HG03442 (cell line): ENCODE data around the gene MITF.
A peak's percentile ranks its signal among the peaks of the same experiment; 100 is the strongest.

Experiments
- ATAC-seq: cut with Tn5 transposase; IDR thresholded peaks from one replicate; pipeline ENCODE4 v1.9.1; 2021; ENCODE audit warnings: mild to moderate bottlenecking, moderate library complexity; ENCODE audit not compliant: unreplicated experiment

The MITF gene, protein sequence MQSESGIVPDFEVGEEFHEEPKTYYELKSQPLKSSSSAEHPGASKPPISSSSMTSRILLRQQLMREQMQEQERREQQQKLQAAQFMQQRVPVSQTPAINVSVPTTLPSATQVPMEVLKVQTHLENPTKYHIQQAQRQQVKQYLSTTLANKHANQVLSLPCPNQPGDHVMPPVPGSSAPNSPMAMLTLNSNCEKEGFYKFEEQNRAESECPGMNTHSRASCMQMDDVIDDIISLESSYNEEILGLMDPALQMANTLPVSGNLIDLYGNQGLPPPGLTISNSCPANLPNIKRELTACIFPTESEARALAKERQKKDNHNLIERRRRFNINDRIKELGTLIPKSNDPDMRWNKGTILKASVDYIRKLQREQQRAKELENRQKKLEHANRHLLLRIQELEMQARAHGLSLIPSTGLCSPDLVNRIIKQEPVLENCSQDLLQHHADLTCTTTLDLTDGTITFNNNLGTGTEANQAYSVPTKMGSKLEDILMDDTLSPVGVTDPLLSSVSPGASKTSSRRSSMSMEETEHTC

DNA sequence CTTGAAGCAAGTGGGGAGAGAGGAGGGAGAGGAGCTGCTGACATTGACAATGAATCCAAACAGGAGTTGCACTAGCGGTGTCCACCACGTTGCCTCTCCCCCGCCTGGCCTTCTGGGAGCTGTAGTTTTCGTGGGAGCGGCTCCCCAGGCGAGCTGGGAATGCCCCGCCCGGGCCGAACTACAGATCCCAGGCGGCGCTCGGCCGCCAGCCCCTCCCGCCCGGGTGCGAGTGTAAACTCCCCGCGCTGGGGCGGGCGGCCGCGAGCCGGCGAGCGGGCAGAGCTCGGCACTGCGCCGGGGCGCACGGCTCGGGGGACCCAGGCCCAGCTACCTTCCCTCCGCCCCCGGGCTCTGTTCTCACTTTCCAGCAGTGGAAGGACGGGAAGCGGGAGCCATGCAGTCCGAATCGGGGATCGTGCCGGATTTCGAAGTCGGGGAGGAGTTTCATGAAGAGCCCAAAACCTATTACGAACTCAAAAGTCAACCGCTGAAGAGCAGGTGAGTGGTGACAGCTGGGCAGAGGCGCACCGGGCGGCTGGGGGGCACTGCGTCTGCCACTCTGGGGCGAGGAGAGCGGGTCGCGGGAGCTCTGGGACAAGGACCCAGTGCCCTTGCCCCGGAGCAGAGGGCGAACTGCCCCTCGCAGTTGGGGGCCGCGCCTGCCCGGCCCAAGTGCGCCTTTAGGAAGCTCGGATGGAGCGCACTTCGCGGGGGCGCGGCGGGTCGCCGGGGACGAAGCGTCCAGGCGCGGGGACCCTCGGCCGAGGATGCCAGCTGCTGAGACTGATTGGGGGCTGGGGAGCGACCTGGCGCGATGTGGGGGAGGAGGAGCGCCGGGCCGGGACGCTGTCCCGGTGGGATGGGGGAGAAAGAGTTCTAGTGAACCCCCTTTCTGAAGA is at the start of gene MITF:
Gene MITF, plus strand, starts transcription at position 261 of the 899 bp plus-strand sequence. Its CDS starts 134 bp downstream, at position 395.
- ATAC-seq, result peak; percentile 100

DNA sequence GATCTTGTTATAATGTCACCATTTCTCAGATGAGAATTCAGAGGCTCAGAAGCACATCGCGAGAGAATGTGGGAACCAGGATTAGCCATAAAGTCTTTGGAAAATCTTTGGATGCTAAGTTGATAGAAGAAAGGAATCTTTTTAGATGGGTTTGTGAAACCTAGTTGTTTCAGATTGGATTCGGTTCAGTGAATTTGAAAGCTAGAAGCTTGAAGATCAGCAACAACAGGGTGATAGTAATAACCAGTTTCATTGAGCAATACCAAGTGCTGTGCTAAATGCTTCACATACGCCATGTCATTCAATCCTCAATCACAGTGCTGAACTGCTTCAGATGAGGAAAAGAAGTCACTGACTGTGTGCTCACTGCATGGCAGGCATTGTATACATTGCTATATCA is 47.4 kb upstream of the MITF start:
- no peak for ATAC-seq

DNA sequence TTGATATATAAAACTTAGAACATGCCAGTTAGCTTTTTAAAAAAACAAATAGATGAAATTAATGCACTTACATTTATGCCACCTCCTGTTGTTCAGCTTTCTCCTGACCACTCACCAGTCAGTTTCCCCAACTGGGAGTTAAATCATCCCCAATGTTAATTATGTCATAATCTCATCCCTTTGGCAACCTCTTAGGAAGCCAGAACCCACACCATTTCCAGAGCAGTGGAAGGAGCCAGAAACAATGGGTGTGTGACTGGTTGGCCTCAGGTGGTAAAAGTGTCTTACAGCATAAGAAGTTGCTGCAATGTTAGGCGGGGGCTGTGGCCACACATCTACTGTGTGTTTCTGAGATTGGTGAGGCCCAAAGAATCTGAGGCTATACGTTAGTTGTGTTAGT is 46.5 kb upstream of the MITF start:
- no peak for ATAC-seq

DNA sequence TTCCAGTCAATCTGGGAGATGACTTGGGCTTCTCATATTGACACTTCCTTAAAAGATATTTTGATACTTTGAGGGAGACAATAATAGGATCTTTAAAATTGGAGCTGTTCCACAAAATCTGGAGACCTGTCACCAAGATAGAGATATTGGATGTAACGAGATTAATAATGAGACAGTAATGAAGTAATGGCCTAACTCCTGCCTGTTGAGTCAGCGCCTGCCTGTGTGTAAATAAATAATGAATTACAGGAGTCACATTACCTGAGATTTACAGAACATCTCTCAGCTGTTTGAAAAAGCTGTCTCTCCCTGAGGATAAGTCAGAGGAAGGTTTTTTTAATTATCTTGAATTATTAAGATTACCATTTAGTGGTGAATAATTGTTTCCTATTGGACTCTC is 43.8 kb upstream of the MITF start:
- no peak for ATAC-seq

DNA sequence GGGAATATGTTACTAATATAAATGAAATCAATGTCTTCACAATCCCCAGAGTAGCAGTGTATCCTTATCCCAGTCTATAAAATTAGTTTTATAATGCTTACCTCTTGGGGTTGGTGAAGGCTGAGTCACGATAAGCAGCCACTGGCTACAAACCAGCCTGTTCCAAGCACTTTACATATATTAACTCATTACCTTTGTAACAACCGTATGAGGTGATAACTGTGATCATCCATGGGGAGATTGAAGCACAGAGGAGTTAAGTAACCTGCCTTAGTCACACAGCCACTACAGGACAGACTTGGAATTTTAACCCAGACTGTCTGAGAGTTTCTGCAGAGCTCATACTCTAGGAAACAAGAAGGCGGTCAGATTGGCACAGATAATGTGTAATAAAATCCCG is 43.3 kb upstream of the MITF start:
- ATAC-seq, result no peak

DNA sequence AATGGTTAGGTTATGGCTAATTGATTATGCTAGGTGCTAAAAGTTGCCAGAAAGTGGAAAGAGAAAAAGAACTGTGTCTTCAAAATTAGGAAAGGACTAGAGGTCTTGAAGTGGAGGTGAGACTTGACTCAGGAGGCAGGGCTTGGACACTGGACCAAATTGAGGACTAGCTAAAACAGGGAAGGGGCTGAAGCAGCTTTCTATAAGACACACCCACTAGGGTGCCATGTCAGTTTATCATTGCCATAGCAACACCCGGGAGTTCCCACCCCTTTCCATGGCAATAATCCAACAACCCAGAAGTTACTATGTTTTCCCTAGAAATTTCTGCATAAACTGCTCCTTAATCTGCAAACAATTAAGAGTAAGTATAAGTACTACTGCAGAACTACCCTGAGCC is 42.9 kb upstream of the MITF start:
- ATAC-seq, result no peak

DNA sequence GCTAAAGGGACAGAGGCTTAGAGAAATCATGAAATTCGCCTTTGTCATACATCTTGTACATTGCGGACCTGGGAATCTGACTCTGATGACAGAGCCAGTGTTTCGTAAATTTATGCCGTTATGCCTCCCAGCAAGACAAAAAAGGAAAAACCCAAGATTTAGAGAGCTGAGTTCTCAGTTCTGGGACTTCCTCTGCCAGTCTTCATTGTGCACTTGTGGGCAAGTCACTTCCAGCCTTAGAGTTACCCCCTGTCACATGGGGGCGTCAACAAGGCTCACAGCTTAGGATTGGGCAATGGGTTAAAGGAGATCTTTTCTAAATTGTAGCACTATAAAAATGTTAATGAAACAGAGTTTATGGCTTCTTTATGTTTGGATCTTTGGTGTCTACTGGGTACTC is 41.9 kb upstream of the MITF start:
- no peak for ATAC-seq

DNA sequence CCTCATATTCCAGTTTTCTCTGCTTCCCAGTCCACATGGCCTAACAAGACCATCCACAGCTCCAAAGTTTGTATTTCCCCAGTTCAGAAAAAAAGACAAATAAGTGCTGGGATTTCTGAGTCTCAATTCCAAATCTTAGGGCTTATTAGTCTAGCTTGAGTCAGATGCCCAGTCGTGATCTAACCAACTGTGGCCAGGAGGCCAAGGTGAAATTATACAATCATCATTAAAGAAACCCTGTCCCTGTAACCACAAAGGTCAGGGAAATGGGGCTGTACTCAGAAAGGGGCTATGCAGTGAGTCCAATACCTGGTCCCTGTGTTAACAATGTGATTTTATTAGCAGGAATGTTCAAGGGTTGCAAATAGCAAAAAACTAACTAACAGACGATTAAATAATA is 40.5 kb upstream of the MITF start:
- ATAC-seq, result no peak

DNA sequence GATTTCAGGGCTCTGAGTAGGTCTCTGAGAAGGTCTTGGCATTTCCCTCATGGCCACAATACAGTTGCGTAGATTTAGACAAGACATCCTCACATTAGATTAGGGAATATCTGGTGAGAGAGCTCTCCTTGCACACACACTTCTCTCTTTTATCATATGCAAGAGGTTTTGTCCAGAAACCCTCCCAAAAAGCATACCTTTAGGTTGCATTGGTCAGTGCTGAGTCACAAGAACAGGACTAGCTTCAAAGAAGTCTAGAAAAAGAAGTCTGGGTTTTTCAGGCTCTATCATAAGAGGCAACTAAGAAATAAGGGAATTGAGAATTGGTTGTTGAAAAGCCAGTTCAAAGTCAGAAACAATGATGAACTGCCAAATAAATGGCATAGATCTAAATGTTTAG is 40.1 kb upstream of the MITF start:
- ATAC-seq, result no peak

DNA sequence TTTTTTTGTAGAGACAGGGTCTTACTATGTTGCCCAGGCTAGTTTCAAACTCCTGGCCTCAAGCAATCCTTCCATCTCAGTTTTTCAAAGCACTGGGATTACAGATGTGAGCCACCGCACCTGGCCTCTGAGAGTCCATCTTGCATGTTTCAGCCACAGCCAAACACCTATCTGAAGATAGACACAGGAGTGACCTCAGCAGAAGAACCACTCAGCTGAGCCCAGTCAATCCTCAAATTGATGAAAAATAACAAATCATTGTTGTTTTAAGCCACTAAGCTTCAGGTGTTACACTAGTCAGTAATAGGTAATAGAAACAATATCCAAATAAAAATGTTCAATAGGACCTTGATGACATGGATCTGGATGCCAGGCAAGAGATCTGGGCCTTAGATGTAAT is 38.3 kb upstream of the MITF start:
- ATAC-seq, result no peak

DNA sequence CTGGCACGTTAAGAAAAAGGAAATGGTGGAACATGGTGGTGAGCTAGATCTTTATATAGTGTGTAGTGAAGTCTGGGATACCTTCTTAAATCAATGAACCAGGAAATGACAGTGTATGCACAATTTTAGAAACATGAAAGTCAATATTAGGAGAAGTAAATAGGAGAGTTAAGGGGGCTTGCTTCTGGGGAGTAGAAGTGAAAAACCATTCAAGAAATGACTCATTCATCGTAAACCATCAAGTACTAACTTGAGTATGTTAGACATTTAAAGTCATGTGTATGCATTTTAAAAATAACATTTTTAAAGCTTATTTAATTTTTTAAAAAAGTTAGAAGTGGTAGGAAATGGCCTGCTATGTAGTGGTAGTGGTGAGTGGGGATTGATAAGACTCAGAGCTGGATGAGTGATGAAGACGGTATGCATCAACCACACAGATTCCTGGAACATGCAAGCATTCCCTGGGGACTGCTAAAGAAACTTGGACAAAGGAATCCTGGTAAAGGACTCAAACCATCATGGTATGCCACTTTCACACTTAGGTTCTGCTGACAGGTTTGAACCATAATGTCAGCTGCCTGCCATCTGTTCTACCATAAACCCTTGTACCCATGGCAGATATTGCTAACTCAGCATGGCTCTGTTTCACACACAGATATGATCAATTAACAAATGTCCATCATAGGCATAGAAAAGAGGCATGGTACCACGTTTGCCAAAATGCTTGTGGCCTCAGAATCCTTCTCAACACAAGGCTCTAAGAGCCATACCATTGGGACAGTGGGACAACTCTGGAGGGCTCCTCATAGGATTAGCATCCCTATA is 28.9 kb upstream of the MITF start:
- no peak for ATAC-seq

DNA sequence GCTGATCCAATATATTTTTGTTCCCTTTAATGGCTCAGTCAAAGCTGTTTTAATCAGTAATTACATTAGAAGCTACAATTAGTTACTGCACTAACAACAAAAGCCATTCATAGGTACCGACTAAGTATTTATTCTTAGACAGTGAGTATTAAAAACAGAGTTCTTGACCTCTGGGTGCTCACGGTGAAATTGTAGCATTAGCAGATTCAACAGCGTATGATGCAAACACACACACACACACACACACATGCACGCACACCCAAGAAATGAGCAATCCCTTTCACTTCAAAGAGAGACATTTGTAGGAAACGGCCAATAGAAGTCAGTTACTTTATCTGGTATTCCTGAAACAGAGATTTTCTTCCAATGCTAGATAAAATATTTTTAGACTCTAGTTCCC is 27.0 kb upstream of the MITF start:
- ATAC-seq, result no peak

DNA sequence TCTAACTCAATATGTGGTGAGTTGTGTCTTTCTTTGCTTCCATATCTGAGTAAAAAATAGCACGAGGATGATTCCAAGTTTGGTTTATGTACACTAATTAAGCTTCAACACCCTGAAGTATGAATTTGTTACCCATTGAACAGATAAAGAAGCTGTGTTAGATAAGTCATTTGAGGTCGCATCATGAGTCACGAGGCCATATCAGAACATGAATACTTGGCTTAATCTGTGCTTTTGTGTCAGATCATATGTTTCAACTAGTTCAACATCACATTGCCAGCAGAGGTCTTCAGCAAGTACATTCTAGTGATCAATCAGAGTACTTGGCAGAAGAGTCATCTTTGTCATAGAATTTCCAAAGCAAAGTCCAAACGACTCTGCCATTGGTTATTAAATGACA is 26.3 kb upstream of the MITF start:
- ATAC-seq, result no peak

DNA sequence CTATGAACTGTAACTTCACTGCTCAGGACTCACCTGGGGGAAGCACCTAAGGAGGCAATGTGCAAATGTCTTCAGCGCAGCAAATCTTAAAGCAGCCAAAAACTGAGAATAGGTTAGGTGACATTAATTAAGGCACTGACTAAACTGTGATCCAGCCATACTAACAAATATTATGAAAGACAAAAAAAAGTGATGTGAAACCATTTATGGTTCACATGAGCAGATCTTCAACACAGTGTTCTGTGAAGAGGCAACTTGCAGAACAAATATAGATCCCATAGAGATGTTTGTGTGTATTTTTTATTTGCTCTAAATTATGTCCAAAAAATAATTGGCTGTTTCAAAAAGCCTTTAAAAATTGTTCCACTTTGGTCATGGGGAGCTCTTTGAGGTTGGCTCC is 24.1 kb upstream of the MITF start:
- no peak for ATAC-seq

DNA sequence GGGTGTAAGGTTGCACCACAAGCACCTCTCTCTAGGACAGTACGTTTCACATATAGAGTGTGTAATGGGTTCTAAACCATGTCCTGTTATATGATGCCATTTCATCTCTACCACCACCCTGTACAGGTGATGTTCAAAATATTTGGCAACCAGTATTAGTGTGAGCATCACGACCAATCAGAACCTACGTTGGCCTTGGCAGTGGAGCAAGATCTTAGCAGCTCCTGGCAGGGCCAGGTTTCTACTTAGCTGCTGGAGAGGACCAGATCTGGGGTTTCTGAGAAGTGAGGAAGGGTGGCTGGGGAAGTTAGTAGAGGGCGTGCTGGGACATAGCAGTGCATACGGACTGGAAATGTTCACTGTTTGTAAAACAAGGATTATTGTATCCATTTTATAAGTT is 23.1 kb upstream of the MITF start:
- no peak for ATAC-seq

DNA sequence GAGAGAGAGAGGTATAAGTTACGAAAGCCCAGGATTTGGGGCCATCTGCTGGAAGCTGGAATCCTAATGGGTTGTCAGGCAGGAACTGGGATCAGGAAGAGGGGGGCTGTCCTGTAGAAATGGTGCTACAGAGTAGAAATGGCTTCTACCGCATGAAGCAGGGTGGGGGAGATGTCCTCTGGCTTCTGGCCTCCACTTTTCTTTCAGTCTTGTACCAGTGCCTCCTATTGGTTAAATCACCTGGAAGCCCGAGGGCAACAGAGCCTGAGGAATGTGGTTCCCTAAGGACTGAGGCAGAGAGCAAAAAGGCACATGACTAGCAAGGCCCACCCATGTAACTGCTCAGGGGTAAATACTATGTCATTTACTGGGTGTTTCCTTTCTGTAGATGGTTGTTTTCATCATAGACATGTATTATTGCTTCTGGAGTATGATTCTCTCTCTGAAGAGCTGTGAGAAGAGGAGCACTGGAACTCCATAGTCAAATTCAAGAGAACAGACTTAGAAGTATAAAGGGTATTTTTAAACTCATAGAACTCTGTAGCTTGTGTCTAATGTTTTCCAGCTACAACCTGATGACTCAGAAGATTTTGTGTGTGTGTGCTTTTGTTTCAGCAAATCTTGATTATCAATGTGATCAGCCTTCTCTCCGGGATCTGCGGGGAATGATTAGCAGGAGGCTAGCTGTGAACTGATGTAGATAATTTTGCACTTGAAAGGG is 20.2 kb upstream of the MITF start:
- no peak for ATAC-seq

DNA sequence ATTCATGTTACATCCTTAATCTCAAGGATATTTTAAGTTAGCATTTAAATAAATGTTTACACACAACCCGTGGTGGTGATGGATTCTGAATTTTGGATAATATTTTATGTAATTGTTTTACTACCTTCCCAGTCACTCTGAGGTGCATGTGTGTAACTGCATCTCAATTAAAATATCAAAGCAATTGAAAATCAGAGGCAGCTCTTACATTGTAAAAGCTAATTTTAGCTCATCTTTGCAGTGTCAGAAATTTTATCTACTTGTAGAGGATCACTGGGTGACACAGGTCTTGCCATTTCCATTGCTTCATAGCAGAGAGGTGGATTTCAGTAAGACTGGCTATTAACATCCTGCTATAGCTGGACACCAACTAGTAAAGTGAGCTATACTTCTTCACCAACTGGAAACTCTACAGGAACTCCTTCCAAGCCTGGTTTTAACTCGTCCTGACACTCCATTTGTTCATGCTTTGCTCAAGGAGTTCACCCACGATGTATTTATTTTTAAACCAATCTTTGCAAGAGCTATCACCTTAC is 19.6 kb upstream of the MITF start:
- ATAC-seq, result no peak

DNA sequence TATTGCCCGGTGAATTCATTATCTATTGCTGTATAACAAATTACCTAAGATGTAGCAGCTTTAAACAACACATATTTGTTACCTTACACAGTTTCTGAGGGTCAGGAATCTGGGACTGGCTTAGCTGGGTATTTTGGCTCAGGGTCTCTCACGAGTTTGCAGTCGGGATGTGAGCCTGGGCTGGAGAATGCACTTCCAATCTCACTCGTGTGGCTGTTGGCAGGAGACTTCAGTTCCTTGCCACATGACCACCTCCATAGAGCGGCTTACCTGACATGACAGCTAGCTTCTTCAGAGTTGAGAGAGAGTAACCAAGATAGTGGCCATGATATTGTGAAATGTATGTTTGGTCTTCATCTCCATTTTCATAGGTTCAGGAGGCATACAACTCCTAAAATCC is 18.4 kb upstream of the MITF start:
- ATAC-seq, result no peak

DNA sequence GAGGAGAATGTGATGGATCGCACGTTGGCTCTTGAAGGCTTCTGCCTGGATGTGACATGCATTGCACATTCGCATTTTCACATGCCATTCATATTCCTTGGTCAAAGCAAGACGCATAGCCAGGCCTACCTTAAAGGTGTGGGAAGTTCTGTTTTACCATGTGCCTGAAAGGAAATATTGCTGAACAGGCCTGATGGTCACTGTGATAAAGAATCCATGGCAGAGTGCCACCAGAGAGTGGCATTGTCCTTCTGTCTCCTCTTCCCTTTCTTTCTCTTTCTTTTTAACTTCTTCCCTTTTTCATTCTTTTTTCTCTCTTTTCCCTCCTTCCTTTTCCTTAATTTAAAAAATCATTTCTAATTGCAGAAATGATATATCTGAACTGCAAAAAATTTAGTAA is 15.9 kb upstream of the MITF start:
- ATAC-seq, result no peak
